GM19043 (cell line): Measurements from ENCODE around the gene DCLK1.

ENCODE experiments used
- ATAC-seq: cut with Tn5 transposase; IDR thresholded peaks from one replicate; pipeline ENCODE4 v1.9.1; 2021; ENCODE audit warnings: low read depth; ENCODE audit not compliant: unreplicated experiment

The DCLK1 gene

GRCh38 chr13:35914662-35915061 is 216.5 kb downstream of the DCLK1 start:
- no peak for ATAC-seq

DNA sequence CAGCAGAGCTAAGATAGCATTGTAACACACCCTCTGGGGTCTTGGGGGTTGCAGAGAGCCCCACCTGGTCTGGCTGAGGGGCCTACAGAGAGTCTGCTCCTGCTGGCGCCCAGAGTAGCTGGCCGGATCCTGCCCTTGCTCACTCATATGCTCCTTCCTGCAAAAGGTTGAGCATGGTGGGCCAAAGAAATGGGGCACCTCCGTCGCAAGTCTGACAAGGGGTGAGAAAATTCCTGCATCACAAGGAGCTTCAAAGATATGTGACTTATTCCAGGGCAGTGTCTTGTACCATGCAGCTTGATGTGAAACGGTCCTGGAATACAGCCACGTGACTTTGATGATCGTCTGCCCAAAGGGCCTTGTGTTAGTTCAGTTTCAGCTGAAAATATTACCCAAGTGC is 218.3 kb downstream of the DCLK1 start:
- no peak for ATAC-seq

GRCh38 chr13:35909837-35910540 is 221.2 kb downstream of the DCLK1 start:
- ATAC-seq: no peak

- ATAC-seq: no peak
Measured at GRCh38 chr13:35909091-35909490, 222.1 kb downstream of the DCLK1 start.

- ATAC-seq: no peak
Measured at GRCh38 chr13:35908226-35908625, 223.0 kb downstream of the DCLK1 start.

GRCh38 chr13:35906636-35907035 is 224.5 kb downstream of the DCLK1 start:
- ATAC-seq: no peak

GRCh38 chr13:35903075-35903474 is 228.1 kb downstream of the DCLK1 start:
- ATAC-seq: no peak

DNA sequence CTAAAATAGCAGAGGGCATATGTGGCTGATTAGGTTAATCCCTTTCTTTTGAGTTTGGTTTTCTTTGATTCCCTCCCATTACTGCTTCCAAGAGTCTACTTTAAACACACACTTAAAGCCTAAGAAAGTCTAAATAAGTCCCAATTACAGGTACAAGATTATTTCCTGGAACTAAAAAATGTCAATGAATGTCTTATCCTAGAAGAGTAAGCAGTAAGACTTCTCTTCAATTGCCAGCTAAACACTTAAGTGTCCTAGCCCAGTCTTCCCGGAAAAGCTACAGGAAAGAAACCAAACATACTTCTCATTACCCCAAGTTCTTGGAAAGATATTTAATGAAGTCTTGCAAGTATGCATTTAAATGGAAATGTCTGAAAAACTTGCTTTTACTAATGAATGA is 233.1 kb downstream of the DCLK1 start:
- ATAC-seq: no peak

GRCh38 chr13:35894636-35895035 is 236.5 kb downstream of the DCLK1 start:
- no peak for ATAC-seq

DNA sequence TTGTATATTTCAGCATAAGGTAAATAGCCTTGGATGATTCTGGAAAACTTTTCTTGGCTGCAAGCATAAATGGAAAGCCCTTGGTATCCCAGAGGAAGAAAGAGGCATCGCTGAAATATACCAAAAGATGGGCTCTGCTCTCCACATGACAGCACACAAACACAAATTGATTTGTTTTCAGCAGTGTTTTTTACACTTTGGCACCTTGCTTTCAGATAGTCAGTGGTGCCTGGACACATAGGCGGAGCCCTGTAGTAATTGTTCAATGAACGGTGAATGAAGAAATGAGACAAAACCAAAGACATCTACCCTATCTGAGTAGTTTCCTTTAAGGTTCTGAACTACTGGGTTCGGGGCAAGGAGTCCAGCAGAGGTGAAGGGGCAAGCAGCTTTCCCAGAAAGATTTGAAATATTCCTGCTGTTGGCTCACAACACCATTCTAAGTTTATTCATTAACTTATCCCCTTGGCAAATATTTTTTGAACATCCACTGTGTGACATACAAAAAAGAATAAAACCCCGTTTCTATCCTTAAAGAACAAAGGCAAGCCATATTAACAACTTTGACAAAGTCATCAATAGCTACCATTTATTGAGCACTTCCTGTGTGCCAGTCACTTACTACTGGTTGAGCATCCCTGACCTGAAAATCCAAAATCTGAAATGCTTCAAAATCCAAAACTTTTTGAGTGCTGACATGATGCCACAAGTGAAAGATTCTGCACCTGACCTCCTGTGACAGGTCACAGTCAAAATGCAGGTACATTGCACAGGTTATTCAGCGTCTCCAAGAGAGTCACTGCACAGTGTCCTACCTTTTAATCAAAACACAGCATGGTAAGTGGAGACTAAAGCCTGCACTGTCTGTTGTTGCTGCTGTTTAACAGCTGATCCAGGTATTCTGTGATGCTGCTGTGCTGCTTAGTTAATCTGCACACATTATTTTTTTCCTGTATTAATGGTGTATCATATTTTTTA is 238.1 kb downstream of the DCLK1 start:
- no peak for ATAC-seq

GRCh38 chr13:35891507-35892441 is 239.4 kb downstream of the DCLK1 start:
- no peak for ATAC-seq

DNA sequence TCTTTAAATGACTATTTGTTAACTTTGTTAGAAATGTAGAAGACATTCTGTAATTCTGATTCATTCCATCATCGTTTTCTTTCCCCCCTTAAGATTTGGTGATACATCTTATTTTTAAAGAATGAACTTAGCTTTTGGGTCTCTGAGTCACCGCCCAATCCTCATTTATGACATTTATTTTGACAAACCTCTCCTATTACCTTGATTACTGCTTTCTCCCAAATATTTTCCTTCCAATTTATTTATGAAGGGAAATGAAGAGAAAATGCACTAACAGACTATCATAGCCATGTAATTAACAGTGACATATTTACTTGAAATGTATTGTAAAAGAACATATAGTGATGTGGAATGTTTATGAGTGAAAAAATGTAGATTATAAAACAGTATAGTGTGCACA is 241.6 kb downstream of the DCLK1 start:
- no peak for ATAC-seq

DNA sequence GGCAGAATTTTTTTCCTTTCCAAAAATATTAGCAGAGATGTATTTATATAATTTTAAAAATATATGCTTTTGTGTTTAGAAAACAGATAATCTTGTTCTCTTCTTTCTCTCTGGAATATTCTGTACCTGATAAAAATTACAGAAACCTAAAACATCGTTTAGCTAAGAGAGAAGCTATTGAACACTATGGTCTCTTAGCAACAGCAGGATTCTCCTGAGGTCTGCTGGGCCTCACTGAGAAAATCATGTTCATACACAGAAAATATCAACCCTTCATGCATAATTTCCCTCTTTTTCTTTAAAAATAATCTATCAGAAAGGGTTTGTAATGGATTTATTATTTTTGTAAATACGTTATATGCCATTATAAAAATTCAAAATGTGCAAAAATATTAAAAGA is 242.2 kb downstream of the DCLK1 start:
- no peak for ATAC-seq

- no peak for ATAC-seq
Measured at GRCh38 chr13:35888457-35888883, 242.7 kb downstream of the DCLK1 start.

GRCh38 chr13:35887115-35887666 is 244.0 kb downstream of the DCLK1 start:
- ATAC-seq: no peak

DNA sequence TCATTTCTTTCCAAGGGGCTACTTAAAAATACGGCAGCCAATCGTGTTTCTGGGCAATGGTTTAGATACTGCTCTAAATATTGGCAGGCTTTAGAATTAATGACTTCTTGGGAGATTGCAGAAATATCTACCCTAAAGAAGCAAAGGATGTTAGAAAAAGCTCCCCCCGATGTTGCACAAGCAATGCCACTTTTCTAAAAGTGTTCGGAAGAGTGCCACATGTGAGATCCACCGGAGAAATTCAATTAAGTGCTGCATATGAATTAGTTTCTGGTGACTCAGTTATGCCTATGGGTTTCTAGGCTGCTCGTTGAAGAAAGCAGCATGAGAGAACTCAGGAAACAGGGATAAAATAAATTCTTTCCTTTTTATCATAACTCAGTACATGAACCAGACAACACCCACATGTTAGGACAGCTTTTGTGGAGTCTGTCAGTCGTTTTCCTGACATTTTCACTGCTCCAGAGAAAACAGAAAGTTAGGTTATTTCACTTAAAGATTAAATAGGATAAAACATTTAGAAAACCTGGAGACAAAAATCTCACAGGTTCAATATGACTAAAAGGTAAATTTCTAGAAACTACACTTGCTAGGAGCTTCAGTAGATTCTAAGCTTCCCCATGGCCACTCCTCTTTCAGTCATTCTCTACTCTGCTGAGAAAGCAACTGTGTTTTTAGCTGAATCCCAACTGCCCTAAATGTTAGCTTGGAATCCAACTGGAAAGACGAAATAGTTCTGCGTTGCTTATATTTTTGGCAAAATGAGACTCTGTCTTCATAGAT is 244.7 kb downstream of the DCLK1 start:
- no peak for ATAC-seq

- ATAC-seq: no peak
Measured at GRCh38 chr13:35884211-35884760, 246.9 kb downstream of the DCLK1 start.

- no peak for ATAC-seq
Measured at GRCh38 chr13:35882722-35883497, 248.3 kb downstream of the DCLK1 start.
